ENCODE measurements around the gene SPARC. TPM values are rescaled to one million over a fixed set of nuclear protein-coding genes. Genes with fewer than 3 reads are reported as not detected.
"Not testable (repeated sequence)": the region's sequence is repeated elsewhere in the genome, so short reads cannot be mapped to it uniquely, and the experiment has no call there.

SPARC gene
- total RNA-seq, 1 experiment from 2014 or later = not detected

DNA sequence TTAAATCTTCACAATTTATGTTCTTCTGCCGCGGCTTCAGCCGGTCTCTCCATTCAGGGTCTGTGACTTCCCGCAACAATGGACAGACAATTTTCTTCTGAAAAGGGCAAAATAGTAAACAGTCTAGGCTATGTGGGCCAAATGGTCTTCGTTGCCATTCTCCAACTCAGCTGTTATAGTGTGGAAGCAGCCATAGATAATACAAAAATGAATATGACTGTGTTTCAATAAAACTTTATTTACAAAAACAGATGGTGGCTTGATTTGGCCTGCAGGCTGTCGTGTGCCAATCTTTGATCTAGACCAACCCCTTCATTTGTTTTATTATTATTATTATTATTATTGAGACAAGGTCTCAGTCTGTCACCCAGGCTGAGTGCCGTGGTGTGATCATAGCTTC, 43.7 kb upstream of the SPARC start:
- H3K27me3 Mint-ChIP-seq (ENCODE audit: unreplicated experiment) = no peaks in the 10 kb centered on the region
- no peak overlapping the region for H3K27ac Mint-ChIP-seq (ENCODE audit: unreplicated experiment)
- H3K4me3 Mint-ChIP-seq (ENCODE audit: low read depth, unreplicated experiment) = no peak overlapping the region
- no peaks in the 10 kb centered on the region for H3K9me3 Mint-ChIP-seq (ENCODE audit: low read depth, unreplicated experiment)
- peaks cover 25% of the 10 kb centered on the region for H3K36me3 Mint-ChIP-seq (ENCODE audit: insufficient read depth, unreplicated experiment)
- TF ChIP-seq, protein P1, sequence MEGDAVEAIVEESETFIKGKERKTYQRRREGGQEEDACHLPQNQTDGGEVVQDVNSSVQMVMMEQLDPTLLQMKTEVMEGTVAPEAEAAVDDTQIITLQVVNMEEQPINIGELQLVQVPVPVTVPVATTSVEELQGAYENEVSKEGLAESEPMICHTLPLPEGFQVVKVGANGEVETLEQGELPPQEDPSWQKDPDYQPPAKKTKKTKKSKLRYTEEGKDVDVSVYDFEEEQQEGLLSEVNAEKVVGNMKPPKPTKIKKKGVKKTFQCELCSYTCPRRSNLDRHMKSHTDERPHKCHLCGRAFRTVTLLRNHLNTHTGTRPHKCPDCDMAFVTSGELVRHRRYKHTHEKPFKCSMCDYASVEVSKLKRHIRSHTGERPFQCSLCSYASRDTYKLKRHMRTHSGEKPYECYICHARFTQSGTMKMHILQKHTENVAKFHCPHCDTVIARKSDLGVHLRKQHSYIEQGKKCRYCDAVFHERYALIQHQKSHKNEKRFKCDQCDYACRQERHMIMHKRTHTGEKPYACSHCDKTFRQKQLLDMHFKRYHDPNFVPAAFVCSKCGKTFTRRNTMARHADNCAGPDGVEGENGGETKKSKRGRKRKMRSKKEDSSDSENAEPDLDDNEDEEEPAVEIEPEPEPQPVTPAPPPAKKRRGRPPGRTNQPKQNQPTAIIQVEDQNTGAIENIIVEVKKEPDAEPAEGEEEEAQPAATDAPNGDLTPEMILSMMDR (IDR thresholded peaks at IDR 0.05; ENCODE audit: unreplicated experiment) = no peak
- intact Hi-C loops (cut with micrococcal nuclease; ENCODE audit: unreplicated experiment) = no loop called here
- no peak for DNase-seq
- no TSS peak for BruUV-seq (replicated peaks)
- CTCF ChIA-PET = no interaction called here
- H3K4me1 Mint-ChIP-seq (ENCODE audit: low read depth, unreplicated experiment) = peaks cover 25% of the 10 kb centered on the region

DNA sequence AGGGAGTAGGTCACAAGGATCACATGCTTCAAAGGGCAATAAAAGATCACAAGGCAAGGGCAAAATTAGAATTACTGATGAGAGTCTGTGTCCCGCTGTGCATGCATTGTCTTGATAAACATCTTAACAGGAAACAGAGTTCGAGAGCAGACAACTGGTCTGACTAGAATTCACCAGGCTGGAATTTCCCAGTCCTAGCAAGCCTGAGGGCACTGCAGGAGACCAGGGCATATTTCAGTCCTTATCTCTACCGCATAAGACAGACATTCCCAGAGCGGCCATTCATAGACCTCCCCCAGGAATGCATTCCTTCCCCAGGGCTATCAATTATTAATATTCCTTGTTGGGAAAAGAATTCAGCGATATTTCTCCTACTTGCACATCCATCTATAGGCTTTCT, 42.9 kb upstream of the SPARC start:
- intact Hi-C loops (cut with micrococcal nuclease; ENCODE audit: unreplicated experiment); H3K27me3 Mint-ChIP-seq (ENCODE audit: unreplicated experiment); BruUV-seq (replicated peaks); H3K4me3 Mint-ChIP-seq (ENCODE audit: low read depth, unreplicated experiment); H3K9me3 Mint-ChIP-seq (ENCODE audit: low read depth, unreplicated experiment); CTCF ChIA-PET: not testable (repeated sequence)
- H3K4me1 Mint-ChIP-seq (ENCODE audit: low read depth, unreplicated experiment) = peaks cover 25% of the 10 kb centered on the region
- peak overlapping the region; percentile 65 for H3K27ac Mint-ChIP-seq (ENCODE audit: unreplicated experiment)
- H3K36me3 Mint-ChIP-seq (ENCODE audit: insufficient read depth, unreplicated experiment) = peaks cover 25% of the 10 kb centered on the region
- peak; percentile 60 for DNase-seq

DNA sequence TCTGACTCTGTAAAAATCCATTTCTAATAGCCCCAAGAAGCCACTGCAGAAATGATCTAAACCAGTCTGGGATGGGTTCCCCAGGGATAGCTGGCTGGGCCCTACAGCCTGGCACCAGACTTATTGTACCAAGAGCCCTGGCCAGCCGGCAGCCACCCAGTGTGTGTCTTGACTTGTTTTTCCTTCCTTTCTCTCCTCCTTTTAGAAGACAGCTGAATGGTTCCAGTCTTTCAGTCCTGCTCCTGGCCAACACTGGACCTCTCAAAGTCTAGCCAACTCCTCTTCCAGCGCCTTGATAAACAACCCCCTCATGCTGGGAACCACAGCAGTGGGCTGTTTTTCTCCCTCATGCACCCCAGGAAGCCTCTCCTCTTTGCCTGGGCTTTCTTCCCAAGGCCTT, 37.6 kb upstream of the SPARC start:
- Mint-ChIP-seq H3K9me3 (ENCODE audit: low read depth, unreplicated experiment) (no peaks in the 10 kb centered on the region), H3K4me3 (ENCODE audit: low read depth, unreplicated experiment) (no peak overlapping the region), H3K4me1 (ENCODE audit: low read depth, unreplicated experiment) (peaks cover 36% of the 10 kb centered on the region), H3K36me3 (ENCODE audit: insufficient read depth, unreplicated experiment) (peaks cover 7% of the 10 kb centered on the region), H3K27ac (ENCODE audit: unreplicated experiment) (no peak overlapping the region), H3K27me3 (ENCODE audit: unreplicated experiment) (no peaks in the 10 kb centered on the region)
- TF ChIP-seq, protein P1 (IDR thresholded peaks at IDR 0.05; ENCODE audit: unreplicated experiment) = no peak
- CTCF ChIA-PET = no interaction called here
- no peak for DNase-seq
- intact Hi-C loops (cut with micrococcal nuclease; ENCODE audit: unreplicated experiment) = no loop called here
- BruUV-seq (replicated peaks) = no TSS peak

DNA sequence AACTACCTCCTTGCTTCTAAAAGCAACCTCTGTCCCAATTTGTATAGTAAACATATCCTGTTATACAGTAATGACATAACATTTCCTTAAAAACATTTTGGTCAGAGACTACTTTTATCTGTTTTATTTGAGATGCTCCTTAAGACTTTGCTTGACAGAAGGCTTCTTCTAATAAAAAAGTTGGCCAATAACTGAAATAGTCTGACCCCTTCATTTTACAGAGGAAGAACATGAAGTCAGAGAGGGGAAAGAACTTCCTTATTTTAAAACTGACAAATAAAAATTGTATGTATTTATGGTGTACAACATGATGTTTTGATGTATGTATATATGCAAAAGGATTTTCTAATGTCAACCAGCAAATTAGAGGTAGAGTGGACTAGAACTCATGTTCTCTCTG, 35.8 kb upstream of the SPARC start:
- H3K9me3 Mint-ChIP-seq (ENCODE audit: low read depth, unreplicated experiment) = no peaks in the 10 kb centered on the region
- H3K27ac Mint-ChIP-seq (ENCODE audit: unreplicated experiment) = no peak overlapping the region
- peaks cover 5% of the 10 kb centered on the region for H3K36me3 Mint-ChIP-seq (ENCODE audit: insufficient read depth, unreplicated experiment)
- intact Hi-C loops (cut with micrococcal nuclease; ENCODE audit: unreplicated experiment) = no loop called here
- BruUV-seq (replicated peaks) = no TSS peak
- peaks cover 38% of the 10 kb centered on the region for H3K4me1 Mint-ChIP-seq (ENCODE audit: low read depth, unreplicated experiment)
- TF ChIP-seq, protein P1 (IDR thresholded peaks at IDR 0.05; ENCODE audit: unreplicated experiment) = no peak
- H3K4me3 Mint-ChIP-seq (ENCODE audit: low read depth, unreplicated experiment) = no peak overlapping the region
- no peaks in the 10 kb centered on the region for H3K27me3 Mint-ChIP-seq (ENCODE audit: unreplicated experiment)
- no peak for DNase-seq
- CTCF ChIA-PET = interaction anchor here (0.5 to 1.4 kb wide), 2 partner anchors 64 to 1527 kb away, joined by 3 to 5 read pairs; no protein-coding TSS in a partner anchor

DNA sequence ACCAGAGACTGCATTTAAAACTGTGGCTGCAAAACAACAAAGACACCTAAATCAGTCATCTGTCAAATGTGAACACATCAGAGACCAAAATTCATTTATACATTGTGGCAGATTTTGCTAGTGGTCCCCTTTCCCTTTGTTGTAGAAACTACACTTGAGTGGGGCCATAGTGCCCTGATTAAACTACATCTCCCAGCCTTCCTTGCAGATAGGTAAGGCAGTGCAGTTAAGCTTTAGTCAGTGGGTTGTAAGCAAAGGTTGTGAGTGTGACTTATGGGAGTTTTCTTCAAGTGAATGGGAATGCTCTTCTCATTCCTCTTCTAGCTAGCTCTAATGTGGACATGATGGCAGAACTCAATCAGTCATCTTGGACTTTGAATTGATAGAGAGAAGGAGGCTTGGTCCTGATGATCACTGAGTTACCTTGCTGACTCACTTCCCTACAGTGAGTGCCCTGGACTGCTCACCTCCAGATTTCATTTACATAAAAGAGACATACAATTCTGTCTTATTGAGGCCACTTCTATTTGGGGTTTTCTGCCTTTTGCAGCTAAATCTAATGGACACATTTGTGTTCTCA, 35.2 kb upstream of the SPARC start:
- H3K27ac Mint-ChIP-seq (ENCODE audit: unreplicated experiment) = no peak overlapping the region
- H3K4me1 Mint-ChIP-seq (ENCODE audit: low read depth, unreplicated experiment) = peaks cover 38% of the 10 kb centered on the region
- no peak for DNase-seq
- TF ChIP-seq, protein P1 (IDR thresholded peaks at IDR 0.05; ENCODE audit: unreplicated experiment) = no peak
- H3K36me3 Mint-ChIP-seq (ENCODE audit: insufficient read depth, unreplicated experiment) = peaks cover 5% of the 10 kb centered on the region
- intact Hi-C loops (cut with micrococcal nuclease; ENCODE audit: unreplicated experiment) = no loop called here
- no peaks in the 10 kb centered on the region for H3K9me3 Mint-ChIP-seq (ENCODE audit: low read depth, unreplicated experiment)
- H3K4me3 Mint-ChIP-seq (ENCODE audit: low read depth, unreplicated experiment) = no peak overlapping the region
- no TSS peak for BruUV-seq (replicated peaks)
- CTCF ChIA-PET = interaction anchor here (0.6 to 1.4 kb wide), 4 partner anchors 17 to 776 kb away, joined by 3 to 6 read pairs (median 4); no protein-coding TSS in a partner anchor
- H3K27me3 Mint-ChIP-seq (ENCODE audit: unreplicated experiment) = no peaks in the 10 kb centered on the region
